Neural progenitor cell (in vitro differentiated cells): ENCODE measurements around the gene ACYP2.

Experiments
- CTCF ChIP-seq: fragments of 200-600 bp; sonication (generic); IDR thresholded peaks from 2 replicates; pipeline ENCODE4 v1.5.1; 2017; ENCODE audit warnings: antibody characterized with exemption, mild to moderate bottlenecking
- EZH2 ChIP-seq: fragments of 200-600 bp; sonication (generic); IDR thresholded peaks from 2 replicates; pipeline ENCODE4 v1.6.1; 2017; ENCODE audit warnings: antibody characterized with exemption, mild to moderate bottlenecking, moderate library complexity
- EZH2phosphoT487 ChIP-seq: fragments of 200-600 bp; sonication (generic); IDR thresholded peaks from 2 replicates; pipeline ENCODE4 v1.6.1; 2017; ENCODE audit warnings: antibody characterized with exemption

DNA sequence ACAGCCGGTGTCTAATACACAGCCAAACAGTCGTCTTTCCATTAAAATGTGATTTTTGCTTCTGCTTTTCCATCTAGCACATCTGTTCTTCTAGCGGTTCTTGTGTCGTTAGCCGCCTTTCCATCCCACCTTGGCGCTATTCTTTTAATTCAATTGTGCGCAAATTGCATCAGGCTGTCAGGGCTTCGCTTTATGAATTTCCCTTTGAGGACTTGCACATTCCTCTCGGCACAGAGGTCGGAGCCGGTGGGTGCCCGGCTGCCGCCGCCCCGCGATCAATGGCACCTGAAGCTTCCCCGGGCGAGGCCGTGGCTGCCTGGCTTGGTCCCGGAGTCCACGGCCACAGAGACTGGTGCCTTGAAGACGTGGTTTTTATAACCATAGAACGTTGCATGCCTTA, 174.5 kb downstream of the ACYP2 start:
- TF ChIP-seq EZH2phosphoT487 = no peak
- no peak for TF ChIP-seq EZH2
- no peak for TF ChIP-seq CTCF
